Panc1 (cell line): Measurements from ENCODE around the gene ARTN. TPM values are rescaled to one million over a fixed set of nuclear protein-coding genes. Genes with fewer than 3 reads are reported as not detected.

ENCODE experiments used
- ATAC-seq: fragments of 200-7000 bp; cut with Tn5 transposase; 2 replicates; pipeline ENCODE4 v1.9.1; 2020; ENCODE audit warnings: mild to moderate bottlenecking, moderate library complexity
- BruUV-seq: library from RNA; stranded (reverse); fragments of 400-500 nt; replicated peaks from 2 replicates; lab custom pipeline; 2021; lab: Mats Ljungman, UMichigan
- CTCF ChIA-PET: fragments of 300-600 bp; sonication (Branson Sonifier 250); formaldehyde crosslinking; loops from one replicate; lab custom pipeline; 2022; ENCODE audit warnings: antibody characterized with exemption; lab: Charles Lee
- POLR2A ChIA-PET: fragments of 300-600 bp; sonication (Branson Sonifier 250); formaldehyde crosslinking; loops from one replicate; lab custom pipeline; 2022; ENCODE audit warnings: antibody characterized with exemption; lab: Charles Lee
- DNase-seq: peaks from one replicate; pipeline ENCODE4 v3.0.0-alpha.2; 2010; ENCODE audit warnings: low read depth, low spot score
- H3K27ac ChIP-seq: 2 replicates; pipeline ENCODE4 v1.5.1; 2011; ENCODE audit warnings: mild to moderate bottlenecking, low read length, inconsistent platforms
- H3K27me3 ChIP-seq: fragments of 200-500 bp; sonication (Bioruptor generic); 2 replicates; pipeline ENCODE4 v1.6.0; 2014; ENCODE audit warnings: low read length, inconsistent platforms; ENCODE audit not compliant: control insufficient read depth, insufficient read depth
- H3K36me3 ChIP-seq: fragments of 200-500 bp; sonication (Bioruptor generic); 2 replicates; pipeline ENCODE4 v1.5.1; 2014; ENCODE audit warnings: inconsistent platforms, mild to moderate bottlenecking, low read length, moderate library complexity; ENCODE audit not compliant: control insufficient read depth, insufficient read depth
- H3K4me1 ChIP-seq: 2 replicates; pipeline ENCODE4 v1.5.1; 2011; ENCODE audit warnings: inconsistent platforms, mild to moderate bottlenecking, low read length, moderate library complexity; ENCODE audit not compliant: control insufficient read depth, insufficient read depth
- H3K4me3 ChIP-seq, 2 experiments: 2 replicates each; pipeline ENCODE4 v1.5.1; 2011 to 2012; ENCODE audit warnings: low read depth in 2 of 2, low read length in 2 of 2, mild to moderate bottlenecking in 2 of 2, inconsistent platforms in 1 of 2, moderate library complexity in 1 of 2
- H3K9me3 ChIP-seq: fragments of 200-500 bp; sonication (Bioruptor generic); 2 replicates; pipeline ENCODE4 v1.5.1; 2014; ENCODE audit warnings: low read depth, mild to moderate bottlenecking, inconsistent platforms, low read length, moderate library complexity; ENCODE audit not compliant: control insufficient read depth, insufficient read depth
- CTCF ChIP-seq: fragments of 450-650 bp; IDR thresholded peaks from 2 replicates; pipeline ENCODE4 v1.5.1; 2017; ENCODE audit warnings: mild to moderate bottlenecking
- POLR2AphosphoS5 ChIP-seq: IDR thresholded peaks from 2 replicates; pipeline ENCODE4 v1.6.1; 2012; ENCODE audit warnings: mild to moderate bottlenecking, low read depth, low read length, moderate library complexity
- REST ChIP-seq, 2 experiments: IDR thresholded peaks; 2 replicates each; pipeline ENCODE4 v1.6.1; 2011 to 2012; ENCODE audit warnings: low read depth in 2 of 2, control low read depth in 1 of 2, low read length in 1 of 2, mild to moderate bottlenecking in 1 of 2, moderate library complexity in 1 of 2; ENCODE audit not compliant: insufficient read depth in 1 of 2
- TCF7L2 ChIP-seq: IDR thresholded peaks from 2 replicates; pipeline ENCODE4 v1.6.1; 2011; ENCODE audit warnings: mild to moderate bottlenecking, low read depth, low read length, inconsistent platforms
- in situ Hi-C: cut with HindIII; loops from 2 replicates; pipeline ENCODE4 v1.10.0; 2016; ENCODE audit warnings: low sequenced_read_pairs, low pct_unique_long_range_greater_than_20kb
- intact Hi-C: fragments of 100-400 bp; cut with micrococcal nuclease; formaldehyde crosslinking; loops from one replicate; pipeline ENCODE4 v1.10.0; 2022; ENCODE audit not compliant: unreplicated experiment
- total RNA-seq: library from RNA; stranded (reverse); gene quantifications from one replicate; pipeline ENCODE4 v1.2.1, GENCODE V29; 2021; ENCODE audit not compliant: unreplicated experiment

The ARTN gene
- total RNA-seq, 1 experiment from 2014 or later: 0.49 TPM

DNA sequence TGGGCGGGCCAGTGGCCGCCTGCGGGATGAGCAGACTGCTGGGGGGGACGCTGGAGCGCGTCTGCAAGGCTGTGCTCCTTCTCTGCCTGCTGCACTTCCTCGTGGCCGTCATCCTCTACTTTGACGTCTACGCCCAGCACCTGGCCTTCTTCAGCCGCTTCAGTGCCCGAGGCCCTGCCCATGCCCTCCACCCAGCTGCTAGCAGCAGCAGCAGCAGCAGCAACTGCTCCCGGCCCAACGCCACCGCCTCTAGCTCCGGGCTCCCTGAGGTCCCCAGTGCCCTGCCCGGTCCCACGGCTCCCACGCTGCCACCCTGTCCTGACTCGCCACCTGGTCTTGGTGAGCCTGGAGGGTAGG lies 47.5 kb downstream of the ARTN start:
- ChIA-PET POLR2A (no interaction called here), CTCF (no interaction called here)
- ATAC-seq (no peak), DNase-seq (no peak)
- Histone ChIP-seq H3K4me1 (peaks cover 30% of the 10 kb centered on the region), H3K27ac (no peak overlapping the region), H3K4me3 (no peak overlapping the region), H3K27me3 (no peaks in the 10 kb centered on the region), H3K9me3 (no peaks in the 10 kb centered on the region), H3K36me3 (peaks cover 6% of the 10 kb centered on the region; the same call in 1 of the 2 replicates)
- intact Hi-C loops (no loop called here), in situ Hi-C loops (no loop called here)
- no TSS peak for BruUV-seq
- TF ChIP-seq POLR2AphosphoS5 (no peak), CTCF (no peak), REST (IDR thresholded peaks at IDR 0.05; ENCODE audit: insufficient read depth in 1 of 2, low read depth in 2 of 2, low read length in 1 of 2) (no peak), TCF7L2 (no peak)

- H3K27me3 ChIP-seq: no peaks in the 10 kb centered on the region
- DNase-seq (no peak), ATAC-seq (no peak)
- no peak overlapping the region for H3K27ac ChIP-seq
- TF ChIP-seq TCF7L2 (no peak), POLR2AphosphoS5 (no peak), REST (IDR thresholded peaks at IDR 0.05; ENCODE audit: insufficient read depth in 1 of 2, low read depth in 2 of 2, low read length in 1 of 2) (no peak), CTCF (no peak)
- no TSS peak for BruUV-seq
- CTCF ChIA-PET: no interaction called here
- no peak overlapping the region for H3K4me3 ChIP-seq
- in situ Hi-C loops (no loop called here), intact Hi-C loops (no loop called here)
- peaks cover 25% of the 10 kb centered on the region for H3K4me1 ChIP-seq
- peaks cover 6% of the 10 kb centered on the region; the same call in 1 of the 2 replicates for H3K36me3 ChIP-seq
- H3K9me3 ChIP-seq: no peaks in the 10 kb centered on the region
- POLR2A ChIA-PET: no interaction called here
Observed at GRCh38 chr1:43981636-43982035, 48.0 kb downstream of the ARTN start.
